CD4-positive, alpha-beta T cell treated with Interleukin-10 for 1 hour (primary cell): ENCODE data around the gene PSENEN.
"Not testable (repeated sequence)": the region's sequence is repeated elsewhere in the genome, so short reads cannot be mapped to it uniquely, and the experiment has no call there.

Experiments
- DNase-seq: peaks from one replicate; pipeline ENCODE4 v3.0.0-alpha.2; 2020

The PSENEN gene

DNA sequence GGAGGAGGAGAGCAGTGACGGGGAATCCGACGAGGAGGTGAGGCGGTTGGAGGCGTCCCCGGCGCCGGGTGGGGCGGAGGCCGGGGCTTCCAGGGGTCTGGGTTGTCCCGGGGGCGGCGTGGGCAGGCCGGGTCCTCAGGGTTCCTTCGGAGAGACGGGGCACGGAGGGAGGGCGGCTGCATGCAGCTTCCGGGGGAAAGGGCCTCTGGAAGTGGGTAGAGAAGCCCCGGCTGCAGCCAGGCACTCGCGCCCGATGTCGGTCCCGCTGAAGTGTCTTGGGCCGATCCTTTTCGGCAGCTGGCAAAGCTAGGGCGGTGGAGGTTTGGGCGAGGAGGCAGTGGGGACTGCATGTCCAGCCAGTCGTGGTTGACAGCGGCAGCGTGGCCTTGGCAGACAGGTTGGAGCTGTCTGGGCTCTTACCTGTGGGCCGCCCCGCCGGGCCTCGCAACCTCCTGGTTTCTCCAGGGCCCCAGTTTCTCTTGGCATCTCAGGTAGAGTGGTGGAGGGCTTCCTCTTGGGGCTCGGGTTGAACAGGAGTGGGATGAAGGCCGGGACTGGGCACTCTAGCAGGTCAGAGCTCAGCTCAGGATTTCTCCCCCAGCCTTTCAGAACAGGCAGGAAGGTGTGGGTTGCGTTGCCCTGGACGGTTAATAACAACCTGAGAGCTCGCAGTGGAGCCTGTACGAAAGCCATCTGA lies 27.0 kb upstream of the PSENEN start:
- DNase-seq, result peak; percentile 42

DNA sequence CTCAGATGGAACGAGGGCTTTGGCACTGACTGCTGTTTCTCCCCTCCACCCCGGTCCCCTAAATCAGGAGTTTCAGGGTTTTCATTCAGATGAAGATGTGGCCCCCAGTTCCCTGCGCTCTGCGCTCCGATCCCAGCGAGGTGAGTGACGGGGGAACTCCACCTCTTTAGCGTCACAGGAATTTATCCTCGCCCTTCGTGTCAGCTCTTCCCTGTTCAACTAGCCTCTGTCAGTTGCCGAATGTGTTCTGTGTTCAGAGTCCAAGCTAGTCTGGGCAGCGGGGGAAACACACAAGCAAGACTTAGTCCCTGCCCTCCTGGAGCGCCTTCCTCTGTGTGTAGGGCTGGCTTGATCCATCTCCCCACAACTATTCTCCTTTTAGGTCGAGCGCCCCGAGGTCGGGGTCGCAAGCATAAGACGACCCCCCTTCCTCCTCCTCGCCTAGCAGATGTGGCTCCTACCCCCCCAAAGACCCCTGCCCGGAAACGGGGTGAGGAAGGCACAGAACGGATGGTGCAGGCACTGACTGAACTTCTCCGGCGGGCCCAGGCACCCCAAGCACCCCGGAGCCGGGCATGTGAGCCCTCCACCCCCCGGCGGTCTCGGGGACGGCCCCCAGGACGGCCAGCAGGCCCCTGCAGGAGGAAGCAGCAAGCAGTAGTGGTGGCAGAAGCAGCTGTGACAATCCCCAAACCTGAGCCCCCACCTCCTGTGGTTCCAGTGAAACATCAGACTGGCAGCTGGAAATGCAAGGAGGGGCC lies 25.9 kb upstream of the PSENEN start:
- no peak for DNase-seq

DNA sequence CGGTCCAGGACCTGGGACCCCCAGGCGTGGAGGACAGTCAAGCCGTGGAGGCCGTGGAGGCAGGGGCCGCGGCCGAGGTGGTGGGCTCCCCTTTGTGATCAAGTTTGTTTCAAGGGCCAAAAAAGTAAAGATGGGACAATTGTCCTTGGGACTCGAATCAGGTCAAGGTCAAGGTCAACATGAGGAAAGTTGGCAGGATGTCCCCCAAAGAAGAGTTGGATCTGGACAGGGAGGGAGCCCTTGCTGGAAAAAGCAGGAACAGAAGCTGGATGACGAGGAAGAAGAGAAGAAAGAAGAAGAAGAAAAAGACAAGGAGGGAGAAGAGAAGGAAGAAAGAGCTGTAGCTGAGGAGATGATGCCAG lies 25.3 kb upstream of the PSENEN start:
- DNase-seq, result no peak

DNA sequence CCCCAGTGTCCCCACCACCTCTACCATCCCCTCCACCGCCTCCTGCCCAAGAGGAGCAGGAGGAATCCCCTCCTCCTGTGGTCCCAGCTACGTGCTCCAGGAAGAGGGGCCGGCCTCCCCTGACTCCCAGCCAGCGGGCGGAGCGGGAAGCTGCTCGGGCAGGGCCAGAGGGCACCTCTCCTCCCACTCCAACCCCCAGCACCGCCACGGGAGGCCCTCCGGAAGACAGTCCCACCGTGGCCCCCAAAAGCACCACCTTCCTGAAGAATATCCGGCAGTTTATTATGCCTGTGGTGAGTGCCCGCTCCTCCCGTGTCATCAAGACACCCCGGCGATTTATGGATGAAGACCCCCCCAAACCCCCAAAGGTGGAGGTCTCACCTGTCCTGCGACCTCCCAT lies 24.8 kb upstream of the PSENEN start:
- no peak for DNase-seq

DNA sequence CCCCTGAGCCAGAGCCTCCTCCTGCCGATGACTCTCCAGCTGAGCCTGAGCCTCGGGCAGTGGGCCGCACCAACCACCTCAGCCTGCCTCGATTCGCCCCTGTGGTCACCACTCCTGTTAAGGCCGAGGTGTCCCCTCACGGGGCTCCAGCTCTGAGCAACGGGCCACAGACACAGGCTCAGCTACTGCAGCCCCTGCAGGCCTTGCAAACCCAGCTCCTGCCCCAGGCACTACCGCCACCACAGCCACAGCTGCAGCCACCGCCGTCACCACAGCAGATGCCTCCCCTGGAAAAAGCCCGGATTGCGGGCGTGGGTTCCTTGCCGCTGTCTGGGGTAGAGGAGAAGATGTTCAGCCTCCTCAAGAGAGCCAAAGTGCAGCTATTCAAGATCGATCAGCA lies 24.1 kb upstream of the PSENEN start:
- no peak for DNase-seq

DNA sequence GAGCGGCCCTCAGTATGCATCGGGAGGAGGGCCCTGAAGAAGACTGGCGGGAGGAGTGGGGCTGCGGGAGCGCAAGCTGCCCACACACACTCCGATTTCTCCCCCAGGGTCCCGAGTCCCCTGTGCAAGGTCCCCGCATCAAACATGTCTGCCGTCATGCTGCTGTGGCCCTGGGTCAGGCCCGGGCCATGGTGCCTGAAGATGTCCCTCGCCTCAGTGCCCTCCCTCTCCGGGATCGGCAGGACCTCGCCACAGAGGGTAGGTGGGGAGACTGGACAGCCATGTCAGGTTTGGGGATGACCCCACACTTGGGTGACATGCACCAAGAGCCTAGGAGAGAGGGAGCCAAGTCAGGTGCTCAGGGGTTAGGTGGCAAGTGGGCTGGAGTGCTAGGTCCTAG lies 23.0 kb upstream of the PSENEN start:
- no peak for DNase-seq

DNA sequence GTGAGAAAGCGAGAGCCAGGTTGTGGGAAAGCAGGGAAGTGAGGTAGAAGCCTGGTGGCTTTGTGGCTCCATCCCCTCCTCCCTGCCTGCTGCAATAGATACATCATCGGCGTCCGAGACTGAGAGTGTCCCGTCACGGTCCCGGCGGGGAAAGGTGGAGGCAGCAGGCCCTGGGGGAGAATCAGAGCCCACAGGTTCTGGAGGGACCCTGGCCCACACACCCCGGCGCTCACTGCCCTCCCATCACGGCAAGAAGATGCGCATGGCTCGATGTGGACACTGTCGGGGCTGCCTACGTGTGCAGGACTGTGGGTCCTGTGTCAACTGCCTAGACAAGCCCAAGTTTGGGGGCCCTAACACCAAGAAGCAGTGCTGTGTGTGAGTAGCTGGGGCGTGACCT lies 22.6 kb upstream of the PSENEN start:
- DNase-seq, result no peak

DNA sequence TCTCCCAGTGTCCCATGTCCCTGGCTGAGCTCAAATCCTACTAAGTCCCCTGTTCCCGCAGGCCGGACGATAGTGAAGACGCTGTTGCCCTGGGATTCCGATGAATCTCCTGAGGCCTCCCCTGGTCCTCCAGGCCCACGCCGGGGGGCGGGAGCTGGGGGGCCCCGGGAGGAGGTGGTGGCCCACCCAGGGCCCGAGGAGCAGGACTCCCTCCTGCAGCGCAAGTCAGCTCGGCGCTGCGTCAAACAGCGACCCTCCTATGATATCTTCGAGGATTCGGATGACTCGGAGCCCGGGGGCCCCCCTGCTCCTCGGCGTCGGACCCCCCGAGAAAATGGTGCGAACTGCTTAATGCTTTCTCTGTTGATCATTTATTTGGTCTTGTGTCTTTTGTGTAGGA lies 21.8 kb upstream of the PSENEN start:
- no peak for DNase-seq

DNA sequence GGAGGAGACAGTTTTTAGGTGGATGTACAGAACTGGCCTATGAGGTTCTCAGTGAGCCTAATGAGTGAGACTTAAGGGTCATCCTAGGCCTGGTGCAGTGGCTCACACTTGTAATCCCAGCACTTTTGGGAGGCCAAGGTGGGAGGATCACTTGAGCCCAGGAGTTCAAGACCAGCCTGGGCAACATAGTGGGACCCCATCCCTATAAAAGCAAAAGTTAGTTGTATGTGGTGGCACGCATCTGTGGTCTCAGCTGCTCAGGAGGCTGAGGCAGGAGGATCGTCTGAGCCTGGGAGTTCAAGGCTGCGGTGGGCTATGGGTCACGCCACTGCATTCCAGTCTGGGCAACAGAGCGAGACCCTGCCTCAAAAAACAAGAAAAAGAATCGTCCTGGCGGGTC lies 21.3 kb upstream of the PSENEN start:
- DNase-seq, result not testable (repeated sequence)

DNA sequence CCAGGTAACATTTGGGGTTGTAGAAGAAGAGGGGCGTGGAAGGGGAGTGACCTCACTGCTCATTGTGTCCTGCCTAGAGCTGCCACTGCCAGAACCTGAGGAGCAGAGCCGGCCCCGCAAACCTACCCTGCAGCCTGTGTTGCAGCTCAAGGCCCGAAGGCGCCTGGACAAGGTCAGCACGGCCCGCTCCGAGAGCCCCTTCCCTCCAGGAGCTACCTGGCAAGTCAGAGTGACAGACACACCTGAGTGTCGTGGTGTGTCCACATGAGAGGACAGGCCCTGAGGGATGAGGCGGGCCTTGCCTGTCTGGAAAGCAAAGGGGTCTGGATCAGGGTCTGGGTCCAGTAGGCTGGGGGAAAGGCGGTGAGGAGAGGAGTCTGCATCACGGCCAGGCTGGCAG lies 20.9 kb upstream of the PSENEN start:
- no peak for DNase-seq

DNA sequence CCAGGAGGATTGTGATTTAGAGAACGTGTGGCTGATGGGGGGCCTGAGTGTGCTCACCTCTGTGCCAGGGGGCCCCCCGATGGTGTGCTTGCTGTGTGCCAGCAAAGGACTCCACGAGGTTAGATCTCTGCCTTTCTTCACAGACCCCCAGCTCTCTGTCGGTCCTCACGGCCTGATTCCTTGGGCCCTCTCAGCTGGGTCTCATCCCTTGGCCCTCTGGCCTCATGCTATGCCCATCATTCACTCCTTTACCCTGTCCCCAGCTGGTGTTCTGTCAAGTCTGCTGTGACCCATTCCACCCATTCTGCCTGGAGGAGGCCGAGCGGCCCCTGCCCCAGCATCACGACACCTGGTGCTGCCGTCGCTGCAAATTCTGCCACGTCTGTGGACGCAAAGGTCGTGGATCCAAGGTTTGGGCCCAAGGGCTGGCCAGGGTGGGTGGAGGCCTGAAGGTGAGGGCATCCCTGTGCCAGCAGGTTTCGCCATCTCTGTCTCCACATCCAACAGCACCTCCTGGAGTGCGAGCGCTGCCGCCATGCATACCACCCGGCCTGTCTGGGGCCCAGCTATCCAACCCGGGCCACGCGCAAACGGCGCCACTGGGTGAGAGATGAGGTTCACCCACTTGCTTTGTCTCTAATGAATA lies 20.1 kb upstream of the PSENEN start:
- DNase-seq, result no peak

DNA sequence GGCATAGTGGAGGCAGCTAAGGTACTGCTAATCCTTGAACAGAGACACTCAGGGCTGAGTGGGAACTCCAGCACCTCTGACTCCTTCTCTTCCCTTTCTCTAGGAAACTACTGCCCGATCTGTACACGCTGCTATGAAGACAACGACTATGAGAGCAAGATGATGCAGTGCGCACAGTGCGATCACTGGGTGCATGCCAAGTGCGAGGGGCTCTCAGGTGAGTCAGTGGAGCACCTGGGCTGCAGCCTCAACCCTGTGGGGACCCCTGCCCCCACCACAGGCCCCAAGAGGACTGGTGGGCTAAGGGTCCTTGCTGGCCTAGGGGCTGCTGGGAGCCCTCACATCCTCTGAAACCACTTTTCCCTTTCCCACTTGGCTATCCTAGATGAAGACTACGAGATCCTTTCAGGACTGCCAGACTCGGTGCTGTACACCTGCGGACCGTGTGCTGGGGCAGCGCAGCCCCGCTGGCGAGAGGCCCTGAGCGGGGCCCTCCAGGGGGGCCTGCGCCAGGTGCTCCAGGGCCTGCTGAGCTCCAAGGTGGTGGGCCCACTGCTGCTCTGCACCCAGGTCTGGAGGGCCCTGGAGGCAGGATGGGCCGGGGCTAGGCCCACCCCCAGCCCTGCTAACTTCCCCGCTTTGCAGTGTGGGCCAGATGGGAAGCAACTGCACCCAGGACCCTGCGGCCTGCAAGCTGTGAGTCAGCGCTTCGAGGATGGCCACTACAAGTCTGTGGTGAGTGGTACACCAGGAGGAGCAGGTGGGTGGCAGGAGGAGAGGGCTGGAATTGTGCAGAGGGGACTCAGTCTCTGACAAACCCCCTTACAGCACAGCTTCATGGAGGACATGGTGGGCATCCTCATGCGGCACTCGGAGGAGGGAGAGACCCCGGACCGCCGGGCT lies 18.1 kb upstream of the PSENEN start:
- no peak for DNase-seq

DNA sequence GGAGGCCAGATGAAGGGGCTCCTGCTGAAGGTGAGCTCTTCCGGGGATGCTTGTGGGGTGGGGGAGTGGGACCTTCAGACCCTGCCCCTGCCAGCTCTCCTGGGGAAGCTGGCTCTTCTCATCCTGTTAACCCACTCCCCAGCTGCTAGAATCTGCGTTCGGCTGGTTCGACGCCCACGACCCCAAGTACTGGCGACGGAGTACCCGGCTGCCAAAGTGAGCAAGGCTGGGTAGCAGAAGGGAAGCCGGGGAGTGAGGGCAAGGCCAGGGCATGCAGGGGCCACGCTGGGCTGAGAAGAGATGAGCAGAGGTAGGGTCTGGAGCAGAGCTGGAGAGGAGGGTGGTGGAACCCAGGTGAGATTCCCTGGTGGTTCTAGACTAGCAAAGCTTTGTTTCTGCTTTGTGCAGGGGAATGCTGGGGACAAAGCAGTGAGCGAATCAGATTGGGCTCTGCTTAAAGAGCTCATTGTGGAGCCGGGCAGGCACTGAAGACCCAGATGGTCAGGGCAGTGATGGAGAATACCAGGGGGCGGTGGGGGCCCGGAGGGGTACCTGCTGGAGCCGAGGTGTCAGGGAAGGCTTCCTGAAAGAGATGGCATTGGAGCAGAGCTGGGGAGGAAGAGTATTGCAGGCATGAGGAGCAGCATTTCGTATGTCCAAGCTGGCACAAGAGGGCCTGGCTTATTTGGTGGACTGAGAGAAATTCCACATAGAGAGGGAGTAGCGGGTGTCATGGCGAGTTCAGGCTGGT lies 17.3 kb upstream of the PSENEN start:
- no peak for DNase-seq

DNA sequence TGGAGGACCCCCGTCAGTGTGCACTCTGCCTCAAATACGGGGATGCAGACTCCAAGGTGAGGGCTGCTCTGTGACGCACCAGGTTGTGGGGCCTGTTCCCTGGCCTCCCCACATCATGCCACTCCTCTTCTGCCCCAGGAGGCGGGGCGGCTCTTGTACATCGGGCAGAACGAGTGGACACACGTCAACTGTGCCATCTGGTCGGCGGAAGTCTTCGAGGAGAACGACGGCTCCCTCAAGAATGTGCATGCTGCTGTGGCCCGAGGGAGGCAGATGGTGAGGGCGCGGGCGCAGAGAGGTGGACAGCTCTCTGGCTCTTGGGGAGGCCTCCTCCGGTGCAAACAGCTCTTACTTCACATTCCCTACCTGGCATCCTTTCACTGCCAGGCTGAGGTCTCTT lies 16.4 kb upstream of the PSENEN start:
- no peak for DNase-seq

DNA sequence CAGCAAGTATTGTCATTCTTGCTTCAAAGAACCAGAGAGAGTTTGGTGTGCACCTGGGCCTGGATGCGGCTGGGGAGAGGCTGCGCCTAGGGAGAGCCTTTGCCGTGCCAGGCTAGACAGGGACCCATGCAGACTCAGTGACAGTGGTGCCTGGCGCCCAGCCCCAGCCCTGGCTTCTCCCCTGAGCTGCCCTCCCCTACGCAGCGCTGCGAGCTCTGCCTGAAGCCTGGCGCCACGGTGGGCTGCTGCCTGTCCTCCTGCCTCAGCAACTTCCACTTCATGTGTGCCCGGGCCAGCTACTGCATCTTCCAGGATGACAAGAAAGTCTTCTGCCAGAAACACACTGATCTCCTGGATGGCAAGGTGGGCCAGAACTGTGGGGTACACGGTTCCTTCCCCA lies 15.7 kb upstream of the PSENEN start:
- DNase-seq, result no peak

DNA sequence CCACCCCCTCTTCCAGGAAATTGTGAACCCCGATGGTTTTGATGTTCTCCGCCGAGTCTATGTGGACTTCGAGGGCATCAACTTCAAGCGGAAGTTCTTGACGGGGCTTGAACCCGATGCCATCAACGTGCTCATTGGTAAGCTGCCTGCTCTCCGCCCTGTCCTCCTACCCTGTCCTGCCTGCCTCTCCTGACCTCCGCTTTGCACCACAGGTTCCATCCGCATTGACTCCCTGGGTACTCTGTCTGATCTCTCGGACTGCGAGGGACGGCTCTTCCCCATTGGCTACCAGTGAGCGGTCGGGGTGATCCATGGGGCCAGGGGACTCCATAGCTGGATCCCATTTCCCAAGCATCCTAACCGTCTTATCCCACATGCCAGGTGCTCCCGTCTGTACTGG lies 15.1 kb upstream of the PSENEN start:
- no peak for DNase-seq

DNA sequence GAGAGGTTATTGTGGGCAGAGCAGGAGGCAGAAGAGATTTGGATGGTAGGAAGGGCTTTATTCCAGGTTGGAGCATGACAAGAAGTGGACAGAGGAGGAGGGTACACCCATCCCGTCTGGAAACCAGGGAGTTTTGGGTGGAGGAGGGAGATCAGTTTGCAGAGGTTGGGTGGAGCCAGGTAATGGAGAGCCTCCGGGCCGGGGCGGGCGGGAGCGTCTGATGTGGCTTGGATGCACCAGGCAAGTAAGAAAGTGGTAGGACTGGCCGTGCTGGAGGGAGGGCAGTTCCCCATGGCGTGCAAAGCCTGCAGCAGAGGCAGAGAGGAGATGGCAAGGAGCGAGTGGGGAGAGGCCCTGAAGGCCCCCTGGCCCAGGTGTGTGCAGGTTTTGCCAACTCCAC lies 14.1 kb upstream of the PSENEN start:
- DNase-seq, result no peak

DNA sequence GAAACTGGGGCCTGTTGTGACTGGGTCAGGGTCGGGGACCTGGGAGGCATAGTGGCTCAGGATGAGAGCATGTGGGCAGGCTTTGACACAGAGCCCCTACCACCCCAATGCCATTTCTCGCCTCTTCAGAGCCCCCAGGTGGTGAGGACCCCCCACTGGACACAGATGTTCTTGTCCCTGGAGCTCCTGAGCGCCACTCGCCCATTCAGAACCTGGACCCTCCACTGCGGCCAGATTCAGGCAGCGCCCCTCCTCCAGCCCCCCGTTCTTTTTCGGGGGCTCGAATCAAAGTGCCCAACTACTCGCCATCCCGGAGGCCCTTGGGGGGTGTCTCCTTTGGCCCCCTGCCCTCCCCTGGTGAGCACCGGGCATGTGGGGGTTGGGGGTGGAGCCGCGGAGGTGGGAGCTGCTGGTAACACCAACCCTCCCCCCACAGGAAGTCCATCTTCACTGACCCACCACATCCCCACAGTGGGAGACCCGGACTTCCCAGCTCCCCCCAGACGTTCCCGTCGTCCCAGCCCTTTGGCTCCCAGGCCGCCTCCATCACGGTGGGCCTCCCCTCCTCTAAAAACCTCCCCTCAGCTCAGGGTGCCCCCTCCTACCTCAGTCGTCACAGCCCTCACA lies 13.6 kb upstream of the PSENEN start:
- no peak for DNase-seq

DNA sequence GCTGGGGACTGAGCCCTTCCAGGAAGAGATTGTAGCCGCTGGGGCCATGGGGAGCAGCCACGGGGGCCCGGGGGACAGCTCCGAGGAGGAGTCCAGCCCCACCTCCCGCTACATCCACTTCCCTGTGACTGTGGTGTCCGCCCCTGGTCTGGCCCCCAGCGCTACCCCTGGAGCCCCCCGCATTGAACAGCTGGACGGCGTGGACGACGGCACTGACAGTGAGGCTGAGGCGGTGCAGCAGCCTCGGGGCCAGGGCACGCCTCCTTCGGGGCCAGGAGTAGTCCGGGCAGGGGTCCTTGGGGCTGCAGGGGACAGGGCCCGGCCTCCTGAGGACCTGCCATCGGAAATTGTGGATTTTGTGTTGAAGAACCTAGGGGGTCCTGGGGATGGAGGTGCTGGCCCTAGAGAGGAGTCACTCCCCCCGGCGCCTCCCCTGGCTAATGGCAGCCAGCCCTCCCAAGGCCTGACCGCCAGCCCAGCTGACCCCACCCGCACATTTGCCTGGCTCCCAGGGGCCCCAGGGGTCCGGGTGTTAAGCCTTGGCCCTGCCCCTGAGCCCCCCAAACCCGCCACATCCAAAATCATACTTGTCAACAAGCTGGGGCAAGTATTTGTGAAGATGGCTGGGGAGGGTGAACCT lies 12.8 kb upstream of the PSENEN start:
- DNase-seq, result no peak

DNA sequence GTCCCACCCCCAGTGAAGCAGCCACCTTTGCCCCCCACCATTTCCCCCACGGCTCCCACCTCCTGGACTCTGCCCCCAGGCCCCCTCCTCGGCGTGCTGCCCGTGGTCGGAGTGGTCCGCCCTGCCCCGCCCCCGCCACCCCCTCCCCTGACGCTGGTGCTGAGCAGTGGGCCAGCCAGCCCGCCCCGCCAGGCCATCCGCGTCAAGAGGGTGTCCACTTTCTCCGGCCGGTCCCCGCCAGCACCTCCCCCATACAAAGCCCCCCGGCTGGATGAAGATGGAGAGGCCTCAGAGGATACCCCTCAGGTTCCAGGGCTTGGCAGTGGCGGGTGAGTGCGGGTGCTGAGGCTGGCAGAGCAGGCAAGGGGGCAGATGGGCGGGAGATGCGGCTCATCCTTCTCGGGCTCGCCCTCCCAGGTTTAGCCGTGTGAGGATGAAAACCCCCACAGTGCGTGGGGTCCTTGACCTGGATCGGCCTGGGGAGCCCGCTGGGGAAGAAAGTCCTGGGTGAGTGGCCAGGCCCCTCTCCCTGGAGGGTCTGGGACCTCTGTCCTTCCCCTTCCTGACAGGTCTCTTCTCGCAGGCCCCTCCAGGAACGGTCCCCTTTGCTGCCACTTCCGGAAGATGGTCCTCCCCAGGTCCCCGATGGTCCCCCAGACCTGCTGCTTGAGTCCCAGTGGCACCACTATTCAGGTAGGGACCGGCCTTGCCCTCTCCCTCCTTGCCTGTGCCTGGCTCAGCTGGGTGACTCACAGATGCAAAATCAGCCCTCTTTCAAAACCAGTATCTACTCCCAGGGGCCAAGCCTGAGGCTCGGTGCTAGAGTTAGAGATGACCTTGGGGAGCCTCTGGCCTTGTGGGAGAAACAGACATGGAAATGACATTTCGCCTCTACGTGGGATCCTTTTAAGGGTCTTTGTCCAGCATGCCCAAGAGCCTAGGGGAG lies 12.0 kb upstream of the PSENEN start:
- no peak for DNase-seq
